ENCODE data around the gene CELSR1. TPM values are rescaled to one million over a fixed set of nuclear protein-coding genes. Genes with fewer than 3 reads are reported as not detected.

Gene CELSR1
- total RNA-seq, 1 experiment from 2014 or later, result 22.6 TPM

- H3K23me2 ChIP-seq (ENCODE audit: insufficient read length, low read depth, low read length, poor library complexity, severe bottlenecking), result peaks cover 11% of the 10 kb centered on the region
- no peak for DNase-seq
- H3K79me1 ChIP-seq (ENCODE audit: insufficient read depth, low read depth, low read length, poor library complexity, severe bottlenecking), result peaks cover 5% of the 10 kb centered on the region
- Mint-ChIP-seq H3K27me3 (ENCODE audit: low read depth) (no peaks in the 10 kb centered on the region), H3K9me3 (no peaks in the 10 kb centered on the region; a peak in 2 of 5 replicates), H3K27ac (no peak overlapping the region), H3K4me1 (peaks cover 15 to 17% of the 10 kb centered on the region in 2 experiments), H3K4me3 (no peak overlapping the region), H3K36me3 (ENCODE audit: insufficient read depth in 1 of 3, low read depth in 3 of 3) (peaks cover 42 to 70% (median 54%) of the 10 kb centered on the region in 3 experiments)
- H3K27ac ChIP-seq (ENCODE audit: insufficient read length, low read depth, low read length), result no peak overlapping the region
- no peak overlapping the region for H3K56ac ChIP-seq (ENCODE audit: insufficient read length, low read depth, low read length)
- H3K27me3 ChIP-seq (ENCODE audit: insufficient read depth, low read length), result no peaks in the 10 kb centered on the region
- no peak overlapping the region for H2BK15ac ChIP-seq (ENCODE audit: low read depth, low read length)
- no peak overlapping the region for H2BK12ac ChIP-seq (ENCODE audit: insufficient read length, low read depth, low read length)
- H3K4me1 ChIP-seq (ENCODE audit: insufficient read depth, low read length), result no peaks in the 10 kb centered on the region; the same call in 1 of the 2 replicates
- H2BK5ac ChIP-seq (ENCODE audit: insufficient read length, low read length), result no peak overlapping the region
- no peak overlapping the region for H3K9ac ChIP-seq (ENCODE audit: extremely low read depth, insufficient read length, low read length)
- H4K20me1 ChIP-seq (ENCODE audit: control insufficient read depth, insufficient read depth, insufficient read length), result peaks cover 3% of the 10 kb centered on the region
- H4K8ac ChIP-seq (replicated peaks; ENCODE audit: insufficient read length, low read depth, low read length), result no peak overlapping the region
- no peak overlapping the region for H3K14ac ChIP-seq (ENCODE audit: insufficient read depth, low read length)
- no peak overlapping the region for H3K4ac ChIP-seq (ENCODE audit: low read depth, low read length)
- TF ChIP-seq CTCF (conservative IDR thresholded peaks at IDR 0.05), result no peak
- H4K91ac ChIP-seq (ENCODE audit: insufficient read length, low read depth, low read length), result no peak overlapping the region
- H2AK5ac ChIP-seq (ENCODE audit: insufficient read length, low read length), result no peak overlapping the region
- H3T11ph ChIP-seq (ENCODE audit: low read length), result no peak overlapping the region
- no peak overlapping the region for H2AFZ ChIP-seq (ENCODE audit: low read length)
- no peak overlapping the region for H3K23ac ChIP-seq (ENCODE audit: insufficient read length, low read depth, low read length)
- H3K18ac ChIP-seq (ENCODE audit: insufficient read length, low read depth, low read length), result no peak overlapping the region
- no CpG with 5 or more reads among the region's 8 CpGs for WGBS (ENCODE audit: extremely low coverage, insufficient read length, low lambda C conversion rate)
- H3K4me2 ChIP-seq (ENCODE audit: insufficient read depth, insufficient read length, low read length), result no peak overlapping the region
- no peaks in the 10 kb centered on the region for H3K9me3 ChIP-seq (ENCODE audit: control insufficient read depth, low read depth, low read length)
- no peak overlapping the region for H4K5ac ChIP-seq (ENCODE audit: insufficient read length, low read depth, low read length)
- no peak overlapping the region for H2BK120ac ChIP-seq (ENCODE audit: low read depth, low read length, poor library complexity, severe bottlenecking)
- H3K79me2 ChIP-seq (ENCODE audit: insufficient read depth, low read length), result peaks cover 3% of the 10 kb centered on the region; the same call in 1 of the 2 replicates
- no peak overlapping the region for H2BK20ac ChIP-seq (ENCODE audit: low read depth, low read length, poor library complexity, severe bottlenecking)
Observed at GRCh38 chr22:46338636-46339035, 198.8 kb downstream of the CELSR1 start.

Data from H9 (cell line).